ENCODE results near the gene LGSN. TPM values are rescaled to one million over a fixed set of nuclear protein-coding genes. Genes with fewer than 3 reads are reported as not detected.
A peak's percentile ranks its signal among the peaks of the same experiment; 100 is the strongest.

LGSN gene
- total and polyA plus RNA-seq, 2 of the 13 experiments (the other 11 are each of a cell fraction or from before 2014, with no cell fraction given): 0.13 to 0.63 TPM

DNA sequence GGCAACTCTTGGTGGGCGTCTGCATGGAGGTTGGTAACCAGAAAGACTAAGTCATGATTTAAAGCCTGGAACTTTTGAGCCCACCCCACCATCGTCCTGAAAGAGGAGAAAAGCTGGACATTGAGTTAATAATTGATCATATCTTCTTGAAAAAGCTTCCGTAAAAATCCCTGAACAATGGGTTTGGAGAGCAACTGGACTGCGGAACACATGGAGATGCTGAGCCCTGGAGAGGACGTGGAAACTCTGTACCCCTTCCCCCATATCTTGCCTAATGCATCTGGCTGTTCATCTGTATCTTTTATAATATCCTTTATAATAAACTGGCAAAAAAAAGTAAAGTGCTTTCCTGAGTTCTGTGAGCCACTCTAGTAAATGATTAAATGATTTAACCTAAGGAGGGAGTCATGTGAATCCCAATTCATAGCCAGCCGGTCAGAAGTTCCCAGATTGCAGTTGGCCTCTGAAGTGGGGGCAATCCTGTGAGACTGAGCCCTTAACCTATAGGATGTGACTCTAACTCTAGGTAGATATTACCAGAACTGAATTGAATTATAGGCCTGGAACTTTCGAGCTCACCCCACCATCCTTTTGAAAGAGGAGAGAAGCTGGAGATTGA is 26.5 kb upstream of the LGSN start (continued):
- TF ChIP-seq, protein P1, sequence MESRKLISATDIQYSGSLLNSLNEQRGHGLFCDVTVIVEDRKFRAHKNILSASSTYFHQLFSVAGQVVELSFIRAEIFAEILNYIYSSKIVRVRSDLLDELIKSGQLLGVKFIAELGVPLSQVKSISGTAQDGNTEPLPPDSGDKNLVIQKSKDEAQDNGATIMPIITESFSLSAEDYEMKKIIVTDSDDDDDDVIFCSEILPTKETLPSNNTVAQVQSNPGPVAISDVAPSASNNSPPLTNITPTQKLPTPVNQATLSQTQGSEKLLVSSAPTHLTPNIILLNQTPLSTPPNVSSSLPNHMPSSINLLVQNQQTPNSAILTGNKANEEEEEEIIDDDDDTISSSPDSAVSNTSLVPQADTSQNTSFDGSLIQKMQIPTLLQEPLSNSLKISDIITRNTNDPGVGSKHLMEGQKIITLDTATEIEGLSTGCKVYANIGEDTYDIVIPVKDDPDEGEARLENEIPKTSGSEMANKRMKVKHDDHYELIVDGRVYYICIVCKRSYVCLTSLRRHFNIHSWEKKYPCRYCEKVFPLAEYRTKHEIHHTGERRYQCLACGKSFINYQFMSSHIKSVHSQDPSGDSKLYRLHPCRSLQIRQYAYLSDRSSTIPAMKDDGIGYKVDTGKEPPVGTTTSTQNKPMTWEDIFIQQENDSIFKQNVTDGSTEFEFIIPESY (CRISPR knock-in tag; IDR thresholded peaks at IDR 0.05): no peak
- TF ChIP-seq ZNF556 (CRISPR knock-in tag; IDR thresholded peaks at IDR 0.05; ENCODE audit: borderline replicate concordance) (no peak), SOX13 (IDR thresholded peaks at IDR 0.05) (no peak), SOX13 (CRISPR knock-in tag; conservative IDR thresholded peaks at IDR 0.05 in 1 of 2, IDR thresholded peaks at IDR 0.05 in 1 of 2) (peak in 1 of 2 experiments; percentile 51; a peak in 1 of 4 replicates), ZBTB1 (CRISPR knock-in tag; IDR thresholded peaks at IDR 0.05; ENCODE audit: borderline replicate concordance) (no peak), CBX2 (IDR thresholded peaks at IDR 0.05; ENCODE audit: low read depth, low read length) (no peak), CBX2 (CRISPR knock-in tag; IDR thresholded peaks at IDR 0.05; ENCODE audit: low read depth) (no peak), SPEN (CRISPR knock-in tag; IDR thresholded peaks at IDR 0.05; ENCODE audit: low read depth) (no peak), ZNF644 (CRISPR knock-in tag; IDR thresholded peaks at IDR 0.05; ENCODE audit: low read depth) (peak; percentile 23; the same call in 1 of the 2 replicates), SNAPC2 (CRISPR knock-in tag; IDR thresholded peaks at IDR 0.05) (no peak), SRSF4 (IDR thresholded peaks at IDR 0.05; ENCODE audit: low read depth, low read length, poor library complexity, severe bottlenecking) (no peak), IRF2 (CRISPR knock-in tag; IDR thresholded peaks at IDR 0.05) (no peak), ZNF432 (CRISPR knock-in tag; IDR thresholded peaks at IDR 0.05; ENCODE audit: borderline replicate concordance) (no peak), ZNF337 (CRISPR knock-in tag; IDR thresholded peaks at IDR 0.05; ENCODE audit: borderline replicate concordance, low read depth) (no peak)
- TF ChIP-seq, protein P2, sequence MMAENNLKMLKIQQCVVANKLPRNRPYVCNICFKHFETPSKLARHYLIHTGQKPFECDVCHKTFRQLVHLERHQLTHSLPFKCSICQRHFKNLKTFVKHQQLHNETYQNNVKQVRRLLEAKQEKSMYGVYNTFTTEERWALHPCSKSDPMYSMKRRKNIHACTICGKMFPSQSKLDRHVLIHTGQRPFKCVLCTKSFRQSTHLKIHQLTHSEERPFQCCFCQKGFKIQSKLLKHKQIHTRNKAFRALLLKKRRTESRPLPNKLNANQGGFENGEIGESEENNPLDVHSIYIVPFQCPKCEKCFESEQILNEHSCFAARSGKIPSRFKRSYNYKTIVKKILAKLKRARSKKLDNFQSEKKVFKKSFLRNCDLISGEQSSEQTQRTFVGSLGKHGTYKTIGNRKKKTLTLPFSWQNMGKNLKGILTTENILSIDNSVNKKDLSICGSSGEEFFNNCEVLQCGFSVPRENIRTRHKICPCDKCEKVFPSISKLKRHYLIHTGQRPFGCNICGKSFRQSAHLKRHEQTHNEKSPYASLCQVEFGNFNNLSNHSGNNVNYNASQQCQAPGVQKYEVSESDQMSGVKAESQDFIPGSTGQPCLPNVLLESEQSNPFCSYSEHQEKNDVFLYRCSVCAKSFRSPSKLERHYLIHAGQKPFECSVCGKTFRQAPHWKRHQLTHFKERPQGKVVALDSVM (CRISPR knock-in tag; IDR thresholded peaks at IDR 0.05): no peak
- TF ChIP-seq, protein P3, sequence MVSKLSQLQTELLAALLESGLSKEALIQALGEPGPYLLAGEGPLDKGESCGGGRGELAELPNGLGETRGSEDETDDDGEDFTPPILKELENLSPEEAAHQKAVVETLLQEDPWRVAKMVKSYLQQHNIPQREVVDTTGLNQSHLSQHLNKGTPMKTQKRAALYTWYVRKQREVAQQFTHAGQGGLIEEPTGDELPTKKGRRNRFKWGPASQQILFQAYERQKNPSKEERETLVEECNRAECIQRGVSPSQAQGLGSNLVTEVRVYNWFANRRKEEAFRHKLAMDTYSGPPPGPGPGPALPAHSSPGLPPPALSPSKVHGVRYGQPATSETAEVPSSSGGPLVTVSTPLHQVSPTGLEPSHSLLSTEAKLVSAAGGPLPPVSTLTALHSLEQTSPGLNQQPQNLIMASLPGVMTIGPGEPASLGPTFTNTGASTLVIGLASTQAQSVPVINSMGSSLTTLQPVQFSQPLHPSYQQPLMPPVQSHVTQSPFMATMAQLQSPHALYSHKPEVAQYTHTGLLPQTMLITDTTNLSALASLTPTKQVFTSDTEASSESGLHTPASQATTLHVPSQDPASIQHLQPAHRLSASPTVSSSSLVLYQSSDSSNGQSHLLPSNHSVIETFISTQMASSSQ (IDR thresholded peaks at IDR 0.05; ENCODE audit: low read depth): peak; percentile 33; the same call in 1 of the 2 replicates
- TF ChIP-seq, protein P3 (CRISPR knock-in tag; IDR thresholded peaks at IDR 0.05; ENCODE audit: borderline replicate concordance): peak; percentile 43; the same call in 1 of the 2 replicates

All from HepG2 (cell line).